DOHH2 (cell line): Measurements from ENCODE around the gene DNASE2B.
"Not testable (repeated sequence)": the region's sequence is repeated elsewhere in the genome, so short reads cannot be mapped to it uniquely, and the experiment has no call there.

Experiments used
- H3F3A ChIP-seq: fragments of 200-600 bp; sonication (generic), shearing (Covaris generic); 2 replicates; pipeline ENCODE4 v1.6.0; 2016; ENCODE audit warnings: antibody characterized with exemption, mild to moderate bottlenecking; ENCODE audit not compliant: control insufficient read depth, insufficient read depth
- H3K27ac ChIP-seq: fragments of 200-600 bp; sonication (generic); 2 replicates; pipeline ENCODE4 v1.5.1; 2014; ENCODE audit warnings: low read depth, mild to moderate bottlenecking, low read length, moderate library complexity
- H3K27me3 ChIP-seq: fragments of 200-600 bp; sonication (generic); 2 replicates; pipeline ENCODE4 v1.6.1; 2014; ENCODE audit warnings: mild to moderate bottlenecking, low read length, mixed read lengths; ENCODE audit not compliant: control insufficient read depth
- H3K36me3 ChIP-seq: fragments of 200-600 bp; sonication (generic); 2 replicates; pipeline ENCODE4 v1.6.1; 2014; ENCODE audit warnings: mild to moderate bottlenecking, low read length, moderate library complexity, mixed read lengths; ENCODE audit not compliant: control insufficient read depth
- H3K4me1 ChIP-seq: fragments of 200-600 bp; sonication (generic); 2 replicates; pipeline ENCODE4 v1.6.1; 2014; ENCODE audit warnings: mild to moderate bottlenecking, low read length, mixed read lengths; ENCODE audit not compliant: control insufficient read depth
- H3K4me2 ChIP-seq: fragments of 200-600 bp; sonication (generic); 2 replicates; pipeline ENCODE4 v1.6.0; 2014; ENCODE audit warnings: mild to moderate bottlenecking, low read length, moderate library complexity
- H3K4me3 ChIP-seq: fragments of 200-600 bp; sonication (generic); 2 replicates; pipeline ENCODE4 v1.5.1; 2014; ENCODE audit warnings: mild to moderate bottlenecking, low read length, mixed read lengths
- H3K79me2 ChIP-seq: fragments of 200-600 bp; sonication (generic); 2 replicates; pipeline ENCODE4 v1.6.1; 2014; ENCODE audit warnings: mild to moderate bottlenecking, low read length, mixed read lengths; ENCODE audit not compliant: control insufficient read depth
- H3K9me2 ChIP-seq: fragments of 200-600 bp; sonication (generic); replicated peaks from 2 replicates; pipeline ENCODE4 v1.6.1; 2014; ENCODE audit warnings: mild to moderate bottlenecking, low read length, mixed read lengths; ENCODE audit not compliant: control insufficient read depth
- H3K9me3 ChIP-seq: fragments of 200-600 bp; sonication (generic); 2 replicates; pipeline ENCODE4 v1.6.1; 2014; ENCODE audit warnings: antibody characterized with exemption, low read length, mixed read lengths; ENCODE audit not compliant: control insufficient read depth, insufficient read depth
- H4K20me1 ChIP-seq: fragments of 200-600 bp; sonication (generic); 2 replicates; pipeline ENCODE4 v1.6.0; 2014; ENCODE audit warnings: low read depth, mild to moderate bottlenecking, antibody characterized with exemption, low read length, moderate library complexity; ENCODE audit not compliant: control insufficient read depth, insufficient read depth
- CTCF ChIP-seq: fragments of 200-600 bp; sonication (generic); IDR thresholded peaks from one replicate; pipeline ENCODE4 v1.5.1; 2014; ENCODE audit warnings: antibody characterized with exemption, mild to moderate bottlenecking, low read depth, low read length; ENCODE audit not compliant: poor library complexity, severe bottlenecking
- EZH2phosphoT487 ChIP-seq: fragments of 200-600 bp; sonication (generic); IDR thresholded peaks from 2 replicates; pipeline ENCODE4 v1.6.1; 2017; ENCODE audit warnings: borderline replicate concordance, mild to moderate bottlenecking, antibody characterized with exemption, low read length, moderate library complexity, mixed read lengths

The DNASE2B gene

GRCh38 chr1:84434801-84435549 lies 36.7 kb downstream of the DNASE2B start:
- H3K27ac ChIP-seq: no peak overlapping the region
- no peak overlapping the region for H3K4me2 ChIP-seq
- no peaks in the 10 kb centered on the region for H3K79me2 ChIP-seq

GRCh38 chr1:84436876-84437655 lies 38.8 kb downstream of the DNASE2B start:
- Histone ChIP-seq H3K4me1 (peaks cover 31% of the 10 kb centered on the region), H3K4me2 (peak overlapping the region; percentile 36), H3F3A (no peaks in the 10 kb centered on the region), H3K27ac (no peak overlapping the region), H4K20me1 (no peaks in the 10 kb centered on the region), H3K9me3 (no peaks in the 10 kb centered on the region), H3K36me3 (no peaks in the 10 kb centered on the region), H3K79me2 (no peaks in the 10 kb centered on the region), H3K4me3 (peak overlapping the region; percentile 5; the same call in 1 of the 2 replicates), H3K27me3 (no peaks in the 10 kb centered on the region), H3K9me2 (no peaks in the 10 kb centered on the region)
- TF ChIP-seq CTCF (no peak), EZH2phosphoT487 (no peak)

More at GRCh38 chr1:84434801-84435549, 36.7 kb downstream of the DNASE2B start:
- H3K9me3 ChIP-seq: peaks cover 2% of the 10 kb centered on the region; the same call in 1 of the 2 replicates
- no peaks in the 10 kb centered on the region for H3K9me2 ChIP-seq
- no peak overlapping the region for H3K4me3 ChIP-seq
- no peaks in the 10 kb centered on the region for H4K20me1 ChIP-seq
- no peaks in the 10 kb centered on the region for H3F3A ChIP-seq
- no peaks in the 10 kb centered on the region for H3K36me3 ChIP-seq
- peaks cover 31% of the 10 kb centered on the region for H3K4me1 ChIP-seq
- no peaks in the 10 kb centered on the region for H3K27me3 ChIP-seq
- TF ChIP-seq EZH2phosphoT487 (no peak), CTCF (no peak)

GRCh38 chr1:84442256-84442655 lies 44.0 kb downstream of the DNASE2B start:
- H3K27ac ChIP-seq: no peak overlapping the region
- no peak overlapping the region for H3K4me2 ChIP-seq
- no peak for TF ChIP-seq EZH2phosphoT487
- TF ChIP-seq CTCF: peak; percentile 60
- H3K4me1 ChIP-seq: peaks cover 7% of the 10 kb centered on the region
- H3K27me3 ChIP-seq: no peaks in the 10 kb centered on the region
- no peaks in the 10 kb centered on the region for H3F3A ChIP-seq
- H3K79me2 ChIP-seq: no peaks in the 10 kb centered on the region
- no peaks in the 10 kb centered on the region for H3K9me2 ChIP-seq
- no peaks in the 10 kb centered on the region for H3K36me3 ChIP-seq
- H3K4me3 ChIP-seq: no peak overlapping the region
- no peaks in the 10 kb centered on the region for H4K20me1 ChIP-seq
- no peaks in the 10 kb centered on the region for H3K9me3 ChIP-seq

- H3K9me3 ChIP-seq, H4K20me1 ChIP-seq, H3K27ac ChIP-seq, H3K4me1 ChIP-seq, H3K79me2 ChIP-seq, H3K9me2 ChIP-seq, H3K4me2 ChIP-seq, H3K27me3 ChIP-seq, H3K4me3 ChIP-seq, H3K36me3 ChIP-seq, H3F3A ChIP-seq: not testable (repeated sequence)
These were observed 44.7 kb downstream of the DNASE2B start for GRCh38 chr1:84442747-84443646.

- H3K79me2 ChIP-seq, H3K27ac ChIP-seq, H3K27me3 ChIP-seq, H3K4me3 ChIP-seq, H4K20me1 ChIP-seq, H3K4me2 ChIP-seq, H3K9me3 ChIP-seq, H3K4me1 ChIP-seq, H3K9me2 ChIP-seq, H3F3A ChIP-seq, H3K36me3 ChIP-seq: not testable (repeated sequence)
These were observed 50.4 kb downstream of the DNASE2B start for GRCh38 chr1:84448704-84449103.
